HEK293 (cell line): Measurements from ENCODE around the gene ZNF385C.

Experiments used
- ATF2 ChIP-seq: fragments of 450-650 bp; formaldehyde crosslinking; IDR thresholded peaks from 2 replicates; pipeline ENCODE4 v1.5.1; 2016; ENCODE audit warnings: missing biosample characterization, missing genetic modification characterization, low read depth
- CTCF ChIP-seq: fragments of 450-650 bp; formaldehyde crosslinking; IDR thresholded peaks from 2 replicates; pipeline ENCODE4 v1.5.1; 2016; ENCODE audit warnings: missing biosample characterization, missing genetic modification characterization
- HOXC10 ChIP-seq: sonication (generic); formaldehyde crosslinking; IDR thresholded peaks from 2 replicates; pipeline ENCODE4 v1.8.1; 2023; ENCODE audit warnings: mild to moderate bottlenecking, missing genetic modification reagents
- ZBTB8A ChIP-seq: fragments of 450-650 bp; formaldehyde crosslinking; IDR thresholded peaks from 2 replicates; pipeline ENCODE4 v1.5.1; 2016; ENCODE audit warnings: missing biosample characterization, missing genetic modification characterization
- ZNF114 ChIP-seq: fragments of 450-650 bp; formaldehyde crosslinking; IDR thresholded peaks from 2 replicates; pipeline ENCODE4 v1.5.0; 2017; ENCODE audit warnings: missing biosample characterization, missing genetic modification characterization
- ZNF292 ChIP-seq: fragments of 450-650 bp; formaldehyde crosslinking; IDR thresholded peaks from 2 replicates; pipeline ENCODE4 v1.5.1; 2016; ENCODE audit warnings: low read depth, missing biosample characterization, missing genetic modification characterization, borderline replicate concordance
- ZNF366 ChIP-seq: fragments of 450-650 bp; formaldehyde crosslinking; conservative IDR thresholded peaks from 2 replicates; pipeline ENCODE4 v1.5.1; 2016; ENCODE audit warnings: missing biosample characterization, missing genetic modification characterization
- ZNF398 ChIP-seq: fragments of 450-650 bp; formaldehyde crosslinking; IDR thresholded peaks from 2 replicates; pipeline ENCODE4 v1.5.1; 2017; ENCODE audit warnings: missing biosample characterization, missing genetic modification characterization
- ZNF521 ChIP-seq: fragments of 450-650 bp; formaldehyde crosslinking; IDR thresholded peaks from 2 replicates; pipeline ENCODE4 v1.5.1; 2017; ENCODE audit warnings: missing biosample characterization, mild to moderate bottlenecking, missing genetic modification characterization
- ZNF548 ChIP-seq: fragments of 450-650 bp; formaldehyde crosslinking; IDR thresholded peaks from 2 replicates; pipeline ENCODE4 v1.5.1; 2016; ENCODE audit warnings: missing biosample characterization, missing genetic modification characterization
- TF ChIP-seq, protein P1 (sequence below): fragments of 450-650 bp; formaldehyde crosslinking; IDR thresholded peaks from 2 replicates; pipeline ENCODE4 v1.5.1; 2016; ENCODE audit warnings: missing biosample characterization, missing genetic modification characterization
- TF ChIP-seq, protein P2 (sequence below): fragments of 450-650 bp; formaldehyde crosslinking; IDR thresholded peaks from 2 replicates; pipeline ENCODE4 v1.5.1; 2016; ENCODE audit warnings: missing biosample characterization, missing genetic modification characterization

DNA sequence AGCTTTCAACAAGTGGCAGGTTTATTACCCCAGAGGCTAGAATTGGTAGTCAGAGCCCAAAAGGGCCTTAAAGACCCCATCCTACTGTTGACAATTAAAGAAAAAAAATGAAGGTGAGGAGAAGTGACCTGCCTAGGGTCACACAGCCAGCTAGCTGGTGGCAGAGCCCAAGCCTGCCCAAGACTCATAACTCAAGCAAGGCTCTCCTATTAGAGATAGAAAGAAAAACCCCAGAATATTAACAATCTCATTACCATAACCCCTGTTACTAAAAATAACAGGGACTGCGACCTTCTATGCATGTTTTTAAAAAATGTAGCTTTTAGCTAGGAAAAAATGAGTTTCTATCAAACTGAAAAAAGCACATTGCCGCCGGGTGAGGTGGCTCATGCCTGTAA is 38.4 kb upstream of the ZNF385C start:
- TF ChIP-seq CTCF (tag by site-specific recombination), result no peak
- no peak for TF ChIP-seq ZNF114
- TF ChIP-seq ZNF548, result no peak
- TF ChIP-seq, protein P1, sequence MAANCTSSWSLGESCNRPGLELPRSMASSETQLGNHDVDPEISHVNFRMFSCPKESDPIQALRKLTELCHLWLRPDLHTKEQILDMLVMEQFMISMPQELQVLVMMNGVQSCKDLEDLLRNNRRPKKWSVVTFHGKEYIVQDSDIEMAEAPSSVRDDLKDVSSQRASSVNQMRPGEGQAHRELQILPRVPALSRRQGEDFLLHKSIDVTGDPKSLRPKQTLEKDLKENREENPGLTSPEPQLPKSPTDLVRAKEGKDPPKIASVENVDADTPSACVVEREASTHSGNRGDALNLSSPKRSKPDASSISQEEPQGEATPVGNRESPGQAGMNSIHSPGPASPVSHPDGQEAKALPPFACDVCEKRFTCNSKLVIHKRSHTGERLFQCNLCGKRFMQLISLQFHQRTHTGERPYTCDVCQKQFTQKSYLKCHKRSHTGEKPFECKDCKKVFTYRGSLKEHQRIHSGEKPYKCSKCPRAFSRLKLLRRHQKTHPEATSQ (tag by site-specific recombination), result no peak
- TF ChIP-seq ZNF398 (tag by site-specific recombination), result no peak
- TF ChIP-seq ZNF292, result no peak
- no peak for TF ChIP-seq HOXC10 (CRISPR knock-in tag)
- TF ChIP-seq, protein P2, sequence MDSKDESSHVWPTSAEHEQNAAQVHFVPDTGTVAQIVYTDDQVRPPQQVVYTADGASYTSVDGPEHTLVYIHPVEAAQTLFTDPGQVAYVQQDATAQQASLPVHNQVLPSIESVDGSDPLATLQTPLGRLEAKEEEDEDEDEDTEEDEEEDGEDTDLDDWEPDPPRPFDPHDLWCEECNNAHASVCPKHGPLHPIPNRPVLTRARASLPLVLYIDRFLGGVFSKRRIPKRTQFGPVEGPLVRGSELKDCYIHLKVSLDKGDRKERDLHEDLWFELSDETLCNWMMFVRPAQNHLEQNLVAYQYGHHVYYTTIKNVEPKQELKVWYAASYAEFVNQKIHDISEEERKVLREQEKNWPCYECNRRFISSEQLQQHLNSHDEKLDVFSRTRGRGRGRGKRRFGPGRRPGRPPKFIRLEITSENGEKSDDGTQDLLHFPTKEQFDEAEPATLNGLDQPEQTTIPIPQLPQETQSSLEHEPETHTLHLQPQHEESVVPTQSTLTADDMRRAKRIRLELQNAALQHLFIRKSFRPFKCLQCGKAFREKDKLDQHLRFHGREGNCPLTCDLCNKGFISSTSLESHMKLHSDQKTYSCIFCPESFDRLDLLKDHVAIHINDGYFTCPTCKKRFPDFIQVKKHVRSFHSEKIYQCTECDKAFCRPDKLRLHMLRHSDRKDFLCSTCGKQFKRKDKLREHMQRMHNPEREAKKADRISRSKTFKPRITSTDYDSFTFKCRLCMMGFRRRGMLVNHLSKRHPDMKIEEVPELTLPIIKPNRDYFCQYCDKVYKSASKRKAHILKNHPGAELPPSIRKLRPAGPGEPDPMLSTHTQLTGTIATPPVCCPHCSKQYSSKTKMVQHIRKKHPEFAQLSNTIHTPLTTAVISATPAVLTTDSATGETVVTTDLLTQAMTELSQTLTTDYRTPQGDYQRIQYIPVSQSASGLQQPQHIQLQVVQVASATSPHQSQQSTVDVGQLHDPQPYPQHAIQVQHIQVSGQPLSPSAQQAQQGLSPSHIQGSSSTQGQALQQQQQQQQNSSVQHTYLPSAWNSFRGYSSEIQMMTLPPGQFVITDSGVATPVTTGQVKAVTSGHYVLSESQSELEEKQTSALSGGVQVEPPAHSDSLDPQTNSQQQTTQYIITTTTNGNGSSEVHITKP (tag by site-specific recombination), result no peak
- no peak for TF ChIP-seq ATF2
- no peak for TF ChIP-seq ZNF521 (tag by site-specific recombination)
- no peak for TF ChIP-seq ZBTB8A (tag by site-specific recombination)
- TF ChIP-seq ZNF366 (tag by site-specific recombination), result no peak
